Left cardiac atrium (tissue), 4 donors: ENCODE results near the gene CUL7. TPM values are rescaled to one million over a fixed set of nuclear protein-coding genes. Genes with fewer than 3 reads are reported as not detected.
A peak's percentile ranks its signal among the peaks of the same experiment; 100 is the strongest.
"Not testable (repeated sequence)": the region's sequence is repeated elsewhere in the genome, so short reads cannot be mapped to it uniquely, and the experiment has no call there.

Experiments
- ATAC-seq, 2 donors: fragments of 200-7000 bp; cut with Tn5 transposase; one replicate each; pipeline ENCODE4 v1.9.1; 2020; ENCODE audit warnings: mild to moderate bottlenecking in 2 of 2, moderate library complexity in 2 of 2
- DNase-seq: peaks from one replicate; pipeline ENCODE4 v3.0.0-alpha.2; 2020
- intact Hi-C, 2 donors: fragments of 100-400 bp; cut with DNase I; formaldehyde crosslinking; loops; one replicate each; pipeline versions ENCODE4 v1.14.1 to v1.15.1; 2022 to 2023
- total RNA-seq, 2 donors: library from RNA; stranded (reverse); fragmentation: NEBNext Ultra II Directional; extraction: Animal tissue kit (Norgen Biotek cat#: 25700); gene quantifications; one replicate each; pipeline ENCODE4 v1.2.1, GENCODE V29; 2021
- donor health status: DM: no; HTN: yes; CAD: no.
- donor health status: DM: no; HTN: yes; CAD: no; lungs with severe emphysema.
- donor health status: DM: yes; HTN: yes; CAD: no.
- donor health status: Dilated cardiomyopathy.

Gene CUL7
- total RNA-seq, 2 donors from 2014 or later = 7.6 to 10.8 TPM

GRCh38 chr6:43054206-43054943 is 724 bp upstream of the CUL7 start:
- no peak for ATAC-seq
- intact Hi-C loops = loop anchor here in 1 of 2 donors (5.0 kb wide), 1 partner anchor 37 kb away; no protein-coding TSS in a partner anchor
- no peak for DNase-seq

GRCh38 chr6:43052842-43053544 is 658 bp downstream of the CUL7 start:
- intact Hi-C loops = loop anchor here in 1 of 2 donors (5.0 kb wide), 1 partner anchor 36 kb away; no protein-coding TSS in a partner anchor
- ATAC-seq (peak; percentile 33 to 37), DNase-seq (peak; percentile 53)

DNA sequence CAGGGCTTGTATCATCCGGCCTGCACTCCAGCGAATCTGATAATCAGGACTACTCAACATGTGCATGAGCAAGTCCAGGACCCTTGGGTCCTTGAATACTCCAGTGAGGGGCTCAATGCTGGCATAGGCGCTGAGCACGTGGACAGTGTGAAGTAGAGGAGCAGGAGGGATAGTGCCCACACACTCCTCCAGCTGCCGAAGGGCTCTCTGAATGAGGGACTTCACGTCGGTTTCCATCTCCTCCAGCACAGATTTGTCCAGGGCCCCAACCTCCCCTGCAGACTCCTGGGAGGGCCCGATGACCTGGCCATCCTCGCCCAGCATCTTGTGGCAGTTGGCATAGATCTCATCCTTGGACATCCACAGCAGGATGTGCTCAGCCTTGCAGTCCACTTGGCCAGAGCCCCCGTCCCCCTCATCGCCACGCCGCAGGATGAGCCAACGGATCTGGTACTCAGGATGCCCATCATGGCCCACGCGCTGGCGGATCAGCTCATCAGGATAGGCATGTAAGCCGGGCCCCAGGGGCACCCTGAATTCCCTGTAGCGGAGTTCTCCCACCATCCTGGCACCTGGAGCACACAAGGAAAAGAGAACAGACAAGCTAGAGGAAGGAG is 1.3 kb downstream of the CUL7 start:
- intact Hi-C loops = loop anchor here in 1 of 2 donors (5.0 kb wide), 1 partner anchor 35 kb away; no protein-coding TSS in a partner anchor
- ATAC-seq (no peak), DNase-seq (no peak)

DNA sequence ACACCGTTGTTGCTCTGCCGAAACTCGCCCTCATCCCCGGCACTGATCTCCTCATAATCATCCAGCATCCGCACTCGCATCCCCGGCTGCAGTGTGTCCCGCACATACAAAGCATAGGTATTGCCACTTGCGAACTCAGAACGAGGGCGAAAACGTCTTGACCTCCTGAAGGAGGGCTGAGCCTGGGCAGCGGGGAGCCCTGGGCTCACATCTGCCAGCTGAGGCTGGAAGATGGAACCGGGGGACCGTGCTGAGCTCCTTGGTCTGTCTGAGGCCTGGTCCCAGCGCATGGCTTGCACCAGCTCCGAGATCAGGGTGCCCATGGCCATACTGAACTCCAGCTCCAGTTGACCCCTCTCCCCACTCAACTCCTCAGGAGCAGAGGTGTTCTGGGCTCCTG is 2.7 kb downstream of the CUL7 start:
- ATAC-seq = no peak
- no peak for DNase-seq
- intact Hi-C loops = loop anchor here in 1 of 2 donors (5.0 kb wide), 1 partner anchor 34 kb away; no protein-coding TSS in a partner anchor

- ATAC-seq (no peak), DNase-seq (no peak)
- intact Hi-C loops = no loop called here
Measured at GRCh38 chr6:43047998-43048397, 5.7 kb downstream of the CUL7 start.

DNA sequence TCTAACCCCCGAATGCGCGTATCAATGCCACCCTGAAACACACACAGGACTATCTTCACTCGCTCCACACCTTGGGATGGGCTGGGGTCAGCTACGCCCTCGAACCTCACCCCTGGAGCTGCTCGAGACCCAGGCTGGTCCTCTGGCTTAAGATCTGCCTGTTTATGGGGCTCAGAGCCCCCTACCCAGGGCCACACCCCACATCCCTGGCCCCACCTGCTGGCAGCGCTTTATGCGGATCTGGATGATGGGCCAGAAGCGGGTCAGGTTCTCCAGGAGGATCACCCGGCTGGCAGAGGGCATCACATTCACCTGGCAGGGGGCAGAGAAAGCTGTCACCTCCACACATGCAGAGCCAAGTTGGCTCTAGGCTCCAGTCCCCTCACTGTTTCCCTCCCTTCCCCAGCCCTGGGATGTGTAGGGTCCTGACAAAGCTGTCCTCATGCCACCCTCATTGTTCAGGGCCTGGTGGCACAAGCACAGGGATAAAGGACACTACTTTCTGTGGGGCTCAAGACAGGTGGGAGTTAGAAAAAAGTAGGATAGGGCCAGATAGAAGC is 8.2 kb downstream of the CUL7 start:
- intact Hi-C loops = no loop called here
- DNase-seq = no peak
- ATAC-seq = no peak

GRCh38 chr6:43043310-43043709 is 10.3 kb downstream of the CUL7 start:
- ATAC-seq (no peak), DNase-seq (no peak)

DNA sequence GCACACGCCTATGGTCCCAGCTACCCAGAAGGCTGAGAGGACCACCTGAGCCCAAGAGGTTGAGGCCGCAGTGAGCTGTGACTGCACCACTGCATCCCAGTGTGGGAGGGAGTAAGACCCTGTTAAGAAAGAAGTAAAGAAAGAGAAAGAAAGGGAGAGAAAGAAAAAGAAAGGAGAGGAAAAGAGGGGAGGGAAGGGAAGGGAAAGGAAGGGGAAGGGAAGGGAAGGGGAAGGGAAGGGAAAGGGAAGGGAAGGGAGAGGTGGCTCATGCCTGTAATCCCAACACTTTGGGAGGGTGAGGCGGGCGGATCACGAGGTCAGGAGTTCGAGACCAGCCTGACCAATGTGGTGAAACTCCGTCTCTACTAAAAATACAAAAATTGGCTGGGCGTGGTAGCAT is 12.2 kb downstream of the CUL7 start:
- ATAC-seq, DNase-seq, intact Hi-C loops: not testable (repeated sequence)

More at GRCh38 chr6:43043310-43043709, 10.3 kb downstream of the CUL7 start:
- intact Hi-C loops = no loop called here

DNA sequence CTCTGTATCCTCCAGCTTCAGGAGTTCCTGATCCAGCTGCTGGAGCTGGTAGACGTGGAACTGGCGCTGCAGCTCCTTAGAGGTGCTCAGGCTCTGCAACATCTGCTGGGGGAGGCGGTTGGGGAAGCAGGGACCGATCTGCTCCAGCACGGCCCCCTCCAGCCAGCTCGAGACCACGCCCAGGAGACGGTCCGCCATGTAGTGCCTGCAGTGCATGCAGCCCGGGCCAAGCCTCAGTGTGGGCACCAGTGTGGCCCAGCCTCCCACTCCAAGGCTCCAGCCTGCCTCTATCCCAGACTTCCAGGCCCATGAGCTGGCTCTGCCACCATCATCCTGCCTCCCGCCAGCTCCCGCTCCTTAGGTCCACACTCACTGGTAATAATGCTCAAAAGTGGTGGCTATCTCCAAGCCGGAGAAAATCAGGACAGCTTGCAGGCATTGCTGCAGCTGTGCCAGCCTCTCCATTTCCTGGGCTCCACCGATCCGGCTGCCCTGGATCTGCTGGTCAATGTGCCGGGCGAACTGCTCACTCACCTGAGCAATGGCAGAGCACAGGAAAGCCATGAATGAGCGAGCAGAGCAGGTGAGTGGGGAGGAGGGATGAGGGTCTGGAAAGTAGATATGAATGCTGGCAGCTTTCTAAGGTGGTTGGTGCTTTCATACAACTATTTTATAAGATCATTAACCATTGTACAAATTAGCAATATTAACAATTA is 13.0 kb downstream of the CUL7 start:
- DNase-seq = no peak
- intact Hi-C loops = no loop called here
- ATAC-seq = no peak

- intact Hi-C loops = no loop called here
- DNase-seq (no peak), ATAC-seq (no peak)
Measured at GRCh38 chr6:43038727-43039126, 14.9 kb downstream of the CUL7 start.

GRCh38 chr6:43037706-43038105 is 15.9 kb downstream of the CUL7 start:
- no peak for ATAC-seq
- intact Hi-C loops = no loop called here

DNA sequence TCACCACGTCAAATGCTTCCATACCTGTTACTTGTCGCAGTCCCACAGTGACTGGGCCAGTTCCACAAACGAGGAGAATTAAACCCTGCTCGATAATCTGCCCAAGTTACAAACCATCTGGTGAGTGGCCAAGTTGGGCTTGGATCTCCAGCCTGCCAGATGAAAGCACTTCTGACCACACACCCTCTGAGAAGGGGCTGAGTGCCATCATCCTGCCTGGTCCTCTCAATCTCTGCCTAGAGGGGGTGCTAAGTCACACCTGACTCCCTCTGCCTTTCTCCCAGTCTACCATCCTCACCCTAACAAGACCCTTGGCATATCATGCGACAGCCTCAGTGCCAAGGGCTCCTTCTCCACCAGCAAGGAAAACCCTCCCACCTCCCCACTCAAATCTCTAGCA is 16.5 kb downstream of the CUL7 start:
- DNase-seq (no peak), ATAC-seq (peak; percentile 7 to 72)
- intact Hi-C loops = no loop called here

More at GRCh38 chr6:43037706-43038105, 15.9 kb downstream of the CUL7 start:
- no peak for DNase-seq

DNA sequence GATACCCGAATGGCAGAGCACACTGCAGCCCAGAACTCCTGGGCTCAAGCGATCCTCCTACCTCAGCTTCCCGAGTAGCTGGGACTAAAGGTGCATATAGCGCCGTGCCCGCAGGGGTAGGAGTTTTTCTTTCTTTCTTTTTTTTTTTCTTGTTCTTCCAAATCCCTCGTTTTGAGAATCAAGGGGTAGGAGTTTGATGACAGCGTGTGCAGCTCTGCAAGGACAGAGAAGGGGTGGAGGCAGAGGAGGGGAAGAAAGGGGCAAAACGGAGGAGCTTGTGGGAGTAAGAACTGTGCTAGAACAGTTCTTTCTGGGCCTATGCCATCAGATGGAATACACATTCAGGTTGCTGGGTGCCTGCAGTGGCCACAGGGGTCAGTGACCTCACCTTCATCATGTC is 16.9 kb downstream of the CUL7 start:
- intact Hi-C loops = no loop called here
- no peak for DNase-seq
- no peak for ATAC-seq

DNA sequence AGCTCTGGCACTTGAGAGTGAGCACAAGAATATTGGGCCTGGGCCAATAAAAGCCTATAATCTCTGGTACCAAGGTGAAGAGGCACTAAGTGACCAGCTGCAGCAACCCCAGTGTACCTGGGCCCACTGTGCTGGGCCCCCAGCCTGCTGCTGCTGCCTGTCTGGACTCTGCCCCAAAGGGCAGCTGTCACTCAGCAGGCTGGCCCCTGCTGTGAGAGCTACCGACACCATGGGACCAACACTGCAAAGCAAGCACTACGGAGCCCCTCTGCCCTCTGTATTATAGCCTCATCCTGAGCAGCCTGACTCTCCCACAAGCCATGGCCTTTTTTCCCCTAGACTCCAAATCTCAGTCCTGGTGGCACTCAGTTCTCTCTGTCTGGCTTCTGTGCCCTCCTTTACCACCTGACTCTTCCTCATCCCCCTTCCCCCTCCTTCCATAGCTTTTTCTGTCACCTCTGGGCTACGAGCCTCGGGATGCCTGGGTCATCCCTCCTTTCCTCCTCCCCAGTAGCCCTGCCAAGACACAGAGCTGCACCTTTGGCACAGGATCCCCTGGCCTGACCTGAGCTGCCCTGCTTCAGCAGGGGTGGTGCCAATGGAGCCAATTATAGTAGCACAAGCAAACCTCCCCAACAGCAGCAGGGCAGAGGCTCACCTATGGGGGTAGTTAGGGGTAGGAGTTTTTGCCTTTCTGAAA is 18.0 kb downstream of the CUL7 start:
- DNase-seq (no peak), ATAC-seq (peak; percentile 69 to 70)
- intact Hi-C loops = no loop called here

GRCh38 chr6:43034190-43034525 is 19.5 kb downstream of the CUL7 start:
- DNase-seq = no peak
- ATAC-seq = no peak
- intact Hi-C loops = no loop called here

- no peak for DNase-seq
- ATAC-seq = no peak
- intact Hi-C loops = no loop called here
Measured at GRCh38 chr6:43033496-43034189, 20.0 kb downstream of the CUL7 start.

DNA sequence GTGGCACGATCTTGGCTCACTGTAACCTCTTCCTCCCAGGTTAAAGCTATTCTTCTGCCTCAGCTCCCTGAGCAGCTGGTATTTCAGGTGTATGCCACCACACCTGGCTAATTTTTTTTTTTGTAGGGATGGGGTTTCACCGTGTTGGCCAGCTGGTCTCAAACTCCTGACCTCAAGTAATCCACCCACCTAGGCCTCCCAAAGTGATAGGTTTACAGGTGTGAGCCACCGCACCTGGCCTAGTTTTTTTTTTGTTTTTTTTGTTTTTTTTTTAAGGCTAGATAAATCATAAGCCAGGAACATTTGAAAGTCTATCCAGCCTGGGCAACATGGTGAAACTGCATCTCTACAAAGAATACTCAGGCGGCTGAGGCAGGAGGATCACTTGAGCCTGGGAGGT is 21.3 kb downstream of the CUL7 start:
- ATAC-seq = no peak
- intact Hi-C loops = no loop called here
- DNase-seq = no peak

- DNase-seq (no peak), ATAC-seq (no peak)
- intact Hi-C loops = no loop called here
Measured at GRCh38 chr6:43029120-43029519, 24.5 kb downstream of the CUL7 start.
